NCI-H2107 (cell line): ENCODE data around the gene HPS3.
A peak's percentile ranks its signal among the peaks of the same experiment; 100 is the strongest.

Source experiments
- DNase-seq: peaks from one replicate; lab custom pipeline; 2025; lab: John Stamatoyannopoulos, UW

Gene HPS3

GRCh38 chr3:149120051-149120972 is 9.1 kb upstream of the HPS3 start:
- DNase-seq, result peak; percentile 42

GRCh38 chr3:149122721-149123578 is 6.5 kb upstream of the HPS3 start:
- no peak for DNase-seq

GRCh38 chr3:149128821-149129220 is 617 bp upstream of the HPS3 start:
- DNase-seq, result no peak

DNA sequence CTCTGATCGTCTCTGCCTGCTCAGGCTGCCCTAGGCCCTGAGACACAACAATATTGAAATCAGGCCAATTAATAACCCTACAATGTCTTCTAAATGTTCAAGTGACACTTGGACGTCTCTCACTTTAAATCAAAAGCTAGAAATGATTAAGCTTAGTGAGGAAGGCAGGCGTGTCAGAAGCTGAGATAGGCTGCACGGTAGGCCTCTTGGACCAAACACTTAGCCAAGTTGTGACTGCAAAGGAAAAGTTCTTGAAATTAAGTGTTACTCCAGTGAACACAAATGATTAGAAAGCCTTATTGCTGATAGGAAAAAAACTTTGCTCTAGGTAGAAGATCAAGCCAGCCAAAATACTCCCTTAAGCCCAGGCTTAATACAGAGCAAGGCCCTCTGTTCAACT is 2.2 kb downstream of the HPS3 start:
- DNase-seq, result no peak

- DNase-seq, result no peak
Measured at GRCh38 chr3:149134575-149134974, 5.1 kb downstream of the HPS3 start.

DNA sequence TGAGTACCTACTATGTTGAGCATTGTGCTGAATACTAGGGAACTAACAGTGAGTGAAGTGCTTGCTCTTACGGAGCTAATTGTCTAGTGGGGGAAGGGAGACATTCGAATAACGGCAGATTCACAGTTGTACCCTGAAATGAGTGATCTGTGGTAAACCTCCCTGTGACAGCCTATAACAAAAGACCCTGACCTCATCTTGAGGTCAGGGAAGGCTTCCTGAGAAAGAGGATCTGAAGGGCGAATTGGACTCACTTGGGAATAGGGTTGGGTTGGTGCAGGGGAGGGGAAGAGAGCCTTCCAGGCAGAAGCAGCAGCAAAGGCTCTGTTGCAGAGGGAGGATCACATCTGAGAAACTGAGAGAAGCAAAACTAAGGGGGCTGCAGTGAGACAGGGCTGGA is 13.2 kb downstream of the HPS3 start:
- DNase-seq, result no peak

DNA sequence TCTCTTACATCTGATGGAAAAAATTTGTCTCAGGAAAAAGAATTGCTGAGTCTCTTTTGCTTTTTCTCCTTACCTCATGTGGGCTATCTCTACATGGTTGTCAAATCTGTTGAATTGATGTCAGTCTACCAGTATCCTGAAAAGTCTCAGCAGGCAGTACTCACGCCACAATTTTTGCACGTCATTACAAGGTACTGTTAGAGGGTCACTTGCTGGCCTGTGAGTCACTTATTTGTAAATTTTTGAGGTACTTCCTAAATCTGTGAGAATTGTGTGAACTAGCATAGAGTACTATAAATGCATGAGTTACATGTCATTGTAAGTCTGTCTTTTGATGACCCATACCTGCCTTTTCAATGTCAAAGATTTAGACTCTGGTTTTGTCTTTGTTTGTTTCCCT is 15.9 kb downstream of the HPS3 start:
- no peak for DNase-seq

GRCh38 chr3:149145974-149146373 is 16.5 kb downstream of the HPS3 start:
- DNase-seq, result no peak

- DNase-seq, result no peak
Measured at GRCh38 chr3:149150436-149150835, 21.0 kb downstream of the HPS3 start.

DNA sequence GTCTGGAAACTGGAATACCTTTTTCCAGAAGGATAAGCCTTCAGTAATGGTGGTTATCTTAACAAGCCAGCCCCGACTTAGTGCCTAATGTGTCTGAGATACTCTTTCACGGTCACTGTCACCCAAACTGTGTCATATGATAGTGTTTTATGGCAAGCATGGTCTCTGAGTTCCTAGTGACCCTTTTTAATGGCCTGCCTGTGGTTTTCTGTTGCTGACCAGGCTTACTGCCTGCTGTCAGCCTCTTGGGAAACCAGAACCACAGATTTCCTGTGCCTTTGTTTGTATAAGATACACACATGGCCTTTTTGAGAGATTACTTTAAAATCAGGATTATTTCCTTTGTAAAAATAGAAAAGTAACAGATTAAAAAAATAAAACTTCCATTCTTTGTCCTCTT is 22.4 kb downstream of the HPS3 start:
- no peak for DNase-seq

- DNase-seq, result no peak
Measured at GRCh38 chr3:149152420-149152819, 23.0 kb downstream of the HPS3 start.

GRCh38 chr3:149153402-149153801 is 24.0 kb downstream of the HPS3 start:
- no peak for DNase-seq

- DNase-seq, result no peak
Measured at GRCh38 chr3:149160754-149161300, 31.4 kb downstream of the HPS3 start.

DNA sequence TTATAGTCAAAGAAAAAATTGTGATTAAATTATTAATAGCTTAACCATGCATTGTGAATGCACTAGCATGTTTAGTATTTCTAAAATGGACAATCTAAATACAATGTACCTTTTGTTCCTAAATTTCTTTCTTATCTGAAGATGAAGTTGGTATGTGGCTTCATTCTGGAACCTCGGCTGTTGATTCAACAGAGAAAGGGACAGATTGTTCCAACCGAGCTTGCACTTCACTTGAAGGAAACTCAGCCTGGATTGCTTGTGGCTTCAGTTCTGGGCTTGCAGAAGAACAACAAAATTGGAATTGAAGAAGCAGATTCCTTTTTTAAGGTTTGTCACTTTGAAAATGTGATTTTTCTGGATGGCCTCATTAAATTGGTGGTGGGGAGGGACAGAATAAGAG is 32.6 kb downstream of the HPS3 start:
- DNase-seq, result no peak

- DNase-seq, result no peak
Measured at GRCh38 chr3:149163066-149163465, 33.6 kb downstream of the HPS3 start.

GRCh38 chr3:149167898-149168297 is 38.5 kb downstream of the HPS3 start:
- no peak for DNase-seq

- no peak for DNase-seq
Measured at GRCh38 chr3:149170672-149171071, 41.2 kb downstream of the HPS3 start.

- DNase-seq, result no peak
Measured at GRCh38 chr3:149174901-149175300, 45.5 kb downstream of the HPS3 start.

DNA sequence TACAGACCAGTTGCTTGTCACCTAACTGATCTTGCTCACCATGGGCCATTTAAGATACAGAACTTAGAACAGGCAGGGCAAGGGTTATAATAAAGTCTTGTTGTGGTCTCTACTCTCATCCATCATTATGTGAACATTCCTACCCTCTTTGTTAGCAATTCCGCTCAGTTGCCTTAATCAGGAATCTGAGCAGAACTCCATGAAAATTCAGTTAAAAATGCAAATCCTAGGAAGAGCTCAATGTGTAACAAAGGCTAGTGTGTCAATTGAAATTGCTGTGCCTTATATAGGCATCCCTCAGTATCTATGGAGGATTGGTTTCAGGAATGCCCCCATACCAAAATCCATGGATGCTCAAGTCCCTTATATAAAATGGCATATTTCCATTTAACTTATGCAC is 47.7 kb downstream of the HPS3 start:
- DNase-seq, result no peak

DNA sequence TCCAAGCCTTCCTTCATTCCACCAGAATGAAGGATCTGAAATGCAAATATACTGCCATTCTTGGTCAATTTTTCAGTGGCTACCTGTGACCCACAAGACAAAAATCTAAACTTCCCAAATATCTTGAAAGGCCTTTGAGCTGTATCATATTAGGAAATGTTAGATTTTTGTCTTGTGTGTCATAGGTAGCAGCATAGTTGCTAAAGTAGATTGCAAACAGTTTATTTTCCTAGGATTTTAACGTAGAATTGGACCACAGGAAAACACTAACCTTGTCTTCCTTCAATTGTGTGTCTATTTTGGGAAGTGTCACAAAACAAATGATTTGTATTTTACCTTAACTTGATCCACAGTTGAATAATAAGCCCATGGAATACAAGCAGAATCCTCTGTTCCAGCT is 49.8 kb downstream of the HPS3 start:
- DNase-seq, result no peak

DNA sequence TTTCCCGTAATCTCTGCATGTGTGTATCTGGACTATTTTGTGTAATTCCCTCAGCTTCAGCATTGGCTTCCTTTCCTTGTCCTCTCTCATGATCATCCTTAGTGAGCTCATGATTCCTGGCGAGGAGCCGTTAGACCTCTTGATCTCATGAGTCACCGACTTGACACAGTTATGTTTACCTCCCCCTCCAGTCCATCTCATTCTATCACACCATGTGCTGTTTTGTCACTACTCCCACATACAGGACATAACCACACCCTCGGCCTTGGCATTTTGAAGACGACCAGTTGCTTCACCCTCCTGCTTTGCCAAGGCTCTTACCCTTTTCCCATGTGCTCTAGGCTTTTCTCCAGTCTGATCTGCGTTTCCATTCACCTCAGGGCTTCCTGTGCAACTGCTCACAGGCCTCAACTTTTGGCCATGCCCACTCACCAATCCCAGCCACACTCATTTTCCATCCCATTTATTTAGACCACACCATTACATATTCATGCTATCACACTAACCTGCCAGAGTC is 50.7 kb downstream of the HPS3 start:
- DNase-seq, result no peak

DNA sequence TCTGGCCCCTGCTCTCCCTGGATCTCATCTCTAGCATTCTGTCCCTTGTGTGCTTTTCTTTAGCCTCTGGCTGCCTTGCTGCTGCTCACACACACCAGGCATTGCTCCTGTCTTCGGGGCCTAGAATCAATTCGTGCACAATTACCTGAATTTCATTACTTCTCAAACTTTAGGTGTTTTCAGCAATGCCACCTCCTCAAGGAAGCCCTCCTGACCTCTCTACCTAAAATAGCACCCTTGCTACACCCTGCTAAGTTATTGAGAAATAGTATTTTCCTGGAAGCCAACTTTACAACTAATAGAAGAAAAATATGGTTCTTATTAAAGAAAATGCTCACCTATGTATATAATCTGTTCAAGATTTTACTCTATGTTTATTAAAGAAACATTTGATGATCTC is 51.7 kb downstream of the HPS3 start:
- DNase-seq, result no peak

DNA sequence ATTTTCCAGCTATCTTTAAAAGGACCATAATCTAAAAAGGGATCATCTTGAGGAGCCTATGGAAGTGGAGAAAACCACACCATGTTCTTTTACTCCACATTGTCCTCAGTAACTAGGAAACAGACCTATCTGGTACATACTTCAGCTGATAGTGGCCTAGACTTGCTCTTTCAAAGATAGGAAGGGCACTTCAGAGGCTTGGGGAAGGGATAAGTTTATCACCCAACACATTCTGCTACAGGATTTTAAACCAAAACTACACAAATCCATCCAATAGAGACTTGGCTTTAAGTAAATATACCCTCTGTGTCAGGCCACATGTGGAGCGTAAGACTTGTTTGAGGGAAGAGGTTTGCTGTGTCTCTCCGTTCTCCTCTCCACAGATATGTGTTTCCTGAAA is 56.8 kb downstream of the HPS3 start:
- no peak for DNase-seq
